Esophagus mucosa (tissue), 1 donor: ENCODE data around the gene ADAM12. TPM values are rescaled to one million over a fixed set of nuclear protein-coding genes. Genes with fewer than 3 reads are reported as not detected.

ENCODE experiments used
- ATAC-seq: fragments of 200-7000 bp; cut with Tn5 transposase; one replicate; pipeline ENCODE4 v1.9.1; 2020
- total RNA-seq: library from RNA; stranded (reverse); gene quantifications from one replicate; pipeline ENCODE4 v1.2.4, GENCODE V29; 2023
- donor health status: DM: yes; HTN: yes; CAD: no.

Gene ADAM12, protein sequence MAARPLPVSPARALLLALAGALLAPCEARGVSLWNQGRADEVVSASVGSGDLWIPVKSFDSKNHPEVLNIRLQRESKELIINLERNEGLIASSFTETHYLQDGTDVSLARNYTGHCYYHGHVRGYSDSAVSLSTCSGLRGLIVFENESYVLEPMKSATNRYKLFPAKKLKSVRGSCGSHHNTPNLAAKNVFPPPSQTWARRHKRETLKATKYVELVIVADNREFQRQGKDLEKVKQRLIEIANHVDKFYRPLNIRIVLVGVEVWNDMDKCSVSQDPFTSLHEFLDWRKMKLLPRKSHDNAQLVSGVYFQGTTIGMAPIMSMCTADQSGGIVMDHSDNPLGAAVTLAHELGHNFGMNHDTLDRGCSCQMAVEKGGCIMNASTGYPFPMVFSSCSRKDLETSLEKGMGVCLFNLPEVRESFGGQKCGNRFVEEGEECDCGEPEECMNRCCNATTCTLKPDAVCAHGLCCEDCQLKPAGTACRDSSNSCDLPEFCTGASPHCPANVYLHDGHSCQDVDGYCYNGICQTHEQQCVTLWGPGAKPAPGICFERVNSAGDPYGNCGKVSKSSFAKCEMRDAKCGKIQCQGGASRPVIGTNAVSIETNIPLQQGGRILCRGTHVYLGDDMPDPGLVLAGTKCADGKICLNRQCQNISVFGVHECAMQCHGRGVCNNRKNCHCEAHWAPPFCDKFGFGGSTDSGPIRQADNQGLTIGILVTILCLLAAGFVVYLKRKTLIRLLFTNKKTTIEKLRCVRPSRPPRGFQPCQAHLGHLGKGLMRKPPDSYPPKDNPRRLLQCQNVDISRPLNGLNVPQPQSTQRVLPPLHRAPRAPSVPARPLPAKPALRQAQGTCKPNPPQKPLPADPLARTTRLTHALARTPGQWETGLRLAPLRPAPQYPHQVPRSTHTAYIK
- 0.64 TPM for total RNA-seq

DNA sequence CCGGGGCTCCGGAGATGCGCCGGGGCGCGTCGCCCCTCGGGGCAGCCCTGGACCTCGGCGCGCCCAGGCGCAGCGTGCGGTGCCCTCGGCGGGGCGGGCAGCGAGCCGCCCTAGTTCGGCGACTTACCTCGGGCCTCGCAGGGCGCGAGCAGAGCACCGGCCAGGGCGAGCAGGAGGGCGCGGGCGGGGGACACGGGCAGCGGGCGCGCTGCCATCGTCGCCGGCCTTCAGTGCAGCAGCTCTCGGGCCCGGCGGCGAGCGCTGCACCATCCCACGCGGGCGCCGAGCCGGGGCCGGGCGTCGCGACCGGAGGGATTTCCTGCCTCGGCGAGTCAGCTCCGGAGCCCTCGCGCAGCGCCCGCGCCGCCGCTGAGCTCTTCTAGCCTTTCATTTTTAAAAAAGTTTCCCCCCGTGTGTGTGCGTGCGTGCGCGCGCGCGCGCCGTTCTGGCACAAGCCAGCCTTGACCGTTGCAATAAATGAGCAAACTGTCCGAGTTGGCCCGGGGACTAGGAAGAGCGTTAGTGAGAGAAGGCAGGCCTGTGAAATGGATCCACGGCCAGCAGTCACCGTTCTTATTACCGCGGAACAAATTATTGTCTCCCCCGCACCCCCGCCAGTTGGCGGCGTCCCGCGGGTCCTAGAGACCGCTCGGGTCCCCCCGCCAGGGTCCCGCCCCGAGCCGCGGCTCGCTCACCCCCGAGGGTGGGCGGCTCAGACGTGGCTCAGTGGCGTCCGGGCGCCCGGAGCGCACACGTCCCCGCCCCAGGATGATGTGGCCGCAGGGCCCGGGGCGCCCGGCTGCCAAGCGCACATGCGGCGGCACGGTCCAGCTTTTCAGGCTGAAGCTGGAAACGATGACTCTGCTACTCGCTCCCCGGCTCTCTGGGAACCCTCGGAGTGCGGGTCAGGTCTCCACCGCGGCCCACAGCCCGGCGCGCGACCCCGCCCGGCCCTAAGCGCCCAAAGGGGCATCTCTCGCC lies at the start of gene ADAM12:
Gene ADAM12, minus strand, starts transcription at position 547 of the 981 bp plus-strand sequence. Its CDS starts 332 bp downstream, at position 215.
- peak; percentile 46 for ATAC-seq

DNA sequence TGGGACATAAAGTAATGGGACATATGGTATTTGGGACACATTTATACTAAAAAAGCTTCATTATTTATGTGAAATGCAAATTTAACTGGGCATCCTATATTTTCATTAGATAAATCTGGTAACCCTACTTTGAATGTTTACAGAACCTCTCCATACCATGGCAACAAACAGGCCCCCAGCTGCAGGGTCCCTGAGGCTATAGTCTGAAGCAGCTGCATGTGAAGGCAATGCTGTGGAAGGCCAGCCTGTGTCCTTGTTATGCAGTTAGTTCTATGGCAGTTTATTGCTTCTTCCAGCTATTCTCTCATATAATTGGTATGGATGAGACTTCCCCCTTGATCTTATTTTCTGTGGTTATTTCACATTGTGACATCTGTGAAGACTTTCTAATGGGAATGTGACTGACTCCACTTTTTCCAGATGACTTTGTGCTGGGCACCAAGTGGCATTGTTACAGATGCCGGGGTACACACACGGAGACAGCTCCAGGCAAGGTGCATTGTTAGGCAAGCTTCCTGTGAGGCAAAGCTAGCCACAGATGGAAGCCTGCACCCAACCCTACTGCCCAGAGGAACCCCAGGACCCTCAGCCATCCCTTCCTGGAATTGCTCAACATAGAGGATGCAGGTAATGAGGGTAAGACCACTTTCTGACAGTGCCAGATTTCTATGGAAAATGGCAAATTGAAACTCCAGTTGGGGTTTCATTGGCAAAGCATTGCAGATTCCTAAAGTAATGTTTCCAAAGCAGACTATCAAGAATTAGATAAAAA lies 49.5 kb upstream of the ADAM12 start:
- ATAC-seq = no peak

GRCh38 chr10:126434235-126434634 lies 46.0 kb upstream of the ADAM12 start:
- no peak for ATAC-seq

- no peak for ATAC-seq
These were observed 45.1 kb upstream of the ADAM12 start for GRCh38 chr10:126433351-126433750.

GRCh38 chr10:126432507-126432906 lies 44.2 kb upstream of the ADAM12 start:
- no peak for ATAC-seq

GRCh38 chr10:126431816-126432215 lies 43.5 kb upstream of the ADAM12 start:
- no peak for ATAC-seq

DNA sequence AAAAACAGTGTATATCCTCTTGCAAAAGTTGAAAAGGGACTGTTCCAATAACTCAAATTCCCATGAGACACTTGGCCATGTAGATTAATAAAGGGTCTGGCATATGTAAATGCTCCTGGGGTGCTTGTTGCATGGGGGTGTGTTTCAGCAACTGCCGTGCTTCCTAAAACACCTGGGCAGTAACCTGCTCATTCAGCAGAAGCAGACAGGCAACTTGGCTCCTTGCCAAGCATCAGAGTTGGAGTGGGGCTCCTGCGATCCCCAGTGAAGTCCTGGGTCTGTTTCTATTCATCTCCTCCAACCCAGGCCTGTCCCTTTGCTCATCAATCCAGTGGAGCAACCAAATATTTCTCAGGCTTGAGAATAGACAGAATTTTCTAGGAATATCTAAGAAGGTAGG lies 42.2 kb upstream of the ADAM12 start:
- no peak for ATAC-seq

GRCh38 chr10:126429275-126429674 lies 41.0 kb upstream of the ADAM12 start:
- ATAC-seq = no peak

DNA sequence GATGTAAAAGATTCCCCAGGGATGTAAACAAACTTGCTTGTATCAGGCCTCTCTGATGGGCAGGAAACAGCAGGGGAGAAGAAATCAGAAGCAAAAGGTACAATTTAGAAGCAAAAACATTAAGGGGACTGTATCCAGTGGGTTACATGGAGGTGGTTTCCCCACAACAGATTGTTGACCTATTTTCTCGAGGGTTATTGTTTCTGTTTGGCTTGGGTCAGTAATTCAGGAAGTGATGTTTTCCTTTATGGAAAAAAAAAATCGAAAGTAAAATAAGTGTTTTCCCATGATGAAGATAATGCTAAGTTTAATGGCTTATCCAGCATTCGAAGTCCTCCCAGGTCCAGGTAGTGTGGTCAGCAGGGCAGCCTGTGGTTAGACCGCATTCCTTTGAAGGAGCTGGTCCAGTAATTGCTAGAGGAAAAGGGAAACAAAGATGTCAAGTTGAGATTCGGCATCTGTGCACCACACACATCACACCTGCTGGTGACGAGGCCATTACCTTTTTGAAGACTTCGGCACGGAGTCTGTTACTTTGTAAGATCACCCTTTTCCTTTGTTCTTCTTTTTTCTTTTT lies 37.3 kb upstream of the ADAM12 start:
- no peak for ATAC-seq

- ATAC-seq = no peak
These were observed 36.8 kb upstream of the ADAM12 start for GRCh38 chr10:126425032-126425431.

DNA sequence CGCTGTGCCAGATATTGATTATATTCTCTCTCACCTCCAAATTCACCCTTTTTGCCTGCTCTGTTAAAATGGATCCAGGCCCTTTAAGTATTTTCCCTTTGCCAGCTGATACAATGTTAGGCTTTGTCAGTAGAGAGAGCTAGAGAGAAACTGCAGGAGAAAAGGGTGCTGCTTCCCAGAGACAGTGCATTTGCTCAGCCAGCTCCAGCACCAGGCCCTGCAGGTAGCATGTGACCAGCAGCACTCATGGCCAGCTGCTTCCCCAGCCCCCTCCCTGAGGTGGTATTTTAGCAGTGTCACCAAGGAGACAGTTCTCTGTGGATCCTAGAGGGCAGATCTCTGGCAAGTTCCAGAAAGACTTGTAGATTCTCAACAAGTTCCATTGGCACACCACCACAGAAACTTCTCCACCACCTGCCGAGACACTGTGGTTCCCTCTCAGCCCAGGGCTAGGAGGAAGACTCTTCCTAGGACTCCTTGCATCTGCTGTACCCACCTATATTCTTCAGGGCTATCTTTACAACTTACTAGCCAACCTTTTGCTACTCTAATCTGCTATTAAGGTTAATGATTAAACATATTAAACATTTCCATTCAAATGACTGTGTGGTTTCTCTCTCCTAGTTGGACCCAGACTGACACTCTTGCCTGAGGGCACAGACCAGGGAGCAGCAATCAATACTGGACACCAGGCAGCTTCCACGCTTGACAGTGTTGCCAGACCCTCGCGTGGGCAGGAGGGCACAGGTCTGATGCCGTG lies 35.6 kb upstream of the ADAM12 start:
- no peak for ATAC-seq

DNA sequence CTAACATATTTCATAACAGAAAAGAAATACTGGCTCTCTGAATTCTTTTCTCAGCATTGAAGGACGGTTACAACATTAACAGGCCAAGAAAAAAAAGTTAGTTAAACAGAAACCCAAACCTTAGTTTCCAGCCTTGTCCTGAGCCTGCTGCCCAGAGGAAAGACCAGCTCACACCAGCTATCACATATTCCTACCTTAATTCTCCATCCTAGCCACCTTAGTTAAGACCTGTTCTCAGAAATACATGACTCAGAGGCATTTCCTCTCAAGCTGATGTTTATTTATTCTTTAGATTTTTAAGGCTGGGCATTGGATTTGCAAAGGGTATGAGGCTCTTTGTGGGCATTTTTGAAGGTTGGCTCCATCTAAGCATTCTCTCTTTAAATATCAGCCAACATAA lies 34.3 kb upstream of the ADAM12 start:
- ATAC-seq = no peak

DNA sequence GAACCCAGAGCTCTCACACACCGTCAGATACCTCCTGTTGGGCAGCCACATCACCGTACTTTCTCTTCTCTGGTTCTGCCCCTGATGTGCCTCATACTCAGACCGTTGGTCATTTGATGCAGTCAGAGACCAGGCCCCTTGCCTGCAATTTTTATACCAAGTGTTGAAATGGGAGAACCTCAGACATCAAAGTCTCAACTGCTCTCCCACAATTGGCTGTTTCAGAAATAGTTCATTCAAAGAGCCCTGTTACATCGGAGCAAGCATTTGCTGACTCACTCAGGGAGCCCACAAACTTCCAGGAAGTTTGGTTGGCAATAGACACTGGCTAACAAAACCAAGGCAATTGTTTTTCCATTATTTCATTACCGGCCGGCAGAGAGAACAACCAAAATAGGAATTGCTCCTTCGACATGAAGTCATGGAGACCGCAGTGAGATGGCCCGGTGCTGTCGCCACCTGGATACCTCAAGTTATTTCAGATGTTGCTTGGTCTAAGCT lies 33.5 kb upstream of the ADAM12 start:
- ATAC-seq = no peak

DNA sequence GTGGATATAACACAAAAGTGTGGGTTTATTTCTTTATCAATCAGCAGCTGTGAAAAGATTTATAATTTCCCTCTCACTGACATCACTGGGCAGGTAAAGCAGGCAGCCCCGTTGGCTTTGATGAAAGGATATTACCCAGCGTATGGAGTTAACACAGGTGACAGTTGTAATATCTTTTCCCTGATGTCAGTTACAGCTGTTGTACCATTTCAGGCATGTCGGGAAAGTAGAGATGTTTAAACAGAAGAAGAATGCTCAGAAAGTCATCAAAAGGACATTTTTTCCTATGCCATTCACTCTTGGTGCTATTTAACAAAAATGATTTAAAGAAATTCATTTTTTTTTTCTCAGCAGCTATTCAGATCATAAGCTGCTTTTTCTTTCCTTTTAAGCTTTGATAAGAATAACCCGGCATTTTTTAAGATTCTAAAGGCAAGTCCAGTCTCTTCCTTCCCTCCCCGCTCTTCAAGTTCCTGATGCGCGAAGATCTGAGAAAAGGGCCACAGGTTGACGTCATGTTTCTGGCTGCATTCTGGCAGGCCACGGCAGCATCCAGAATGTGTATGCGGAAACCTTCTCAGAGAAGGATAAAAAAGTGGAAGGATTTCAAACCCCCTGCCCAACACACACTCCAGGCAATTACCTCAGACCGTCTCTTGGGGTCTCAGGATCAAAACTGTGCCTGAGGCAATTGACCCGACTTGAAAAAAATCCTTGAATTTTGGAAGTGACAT lies 32.5 kb upstream of the ADAM12 start:
- ATAC-seq = no peak

DNA sequence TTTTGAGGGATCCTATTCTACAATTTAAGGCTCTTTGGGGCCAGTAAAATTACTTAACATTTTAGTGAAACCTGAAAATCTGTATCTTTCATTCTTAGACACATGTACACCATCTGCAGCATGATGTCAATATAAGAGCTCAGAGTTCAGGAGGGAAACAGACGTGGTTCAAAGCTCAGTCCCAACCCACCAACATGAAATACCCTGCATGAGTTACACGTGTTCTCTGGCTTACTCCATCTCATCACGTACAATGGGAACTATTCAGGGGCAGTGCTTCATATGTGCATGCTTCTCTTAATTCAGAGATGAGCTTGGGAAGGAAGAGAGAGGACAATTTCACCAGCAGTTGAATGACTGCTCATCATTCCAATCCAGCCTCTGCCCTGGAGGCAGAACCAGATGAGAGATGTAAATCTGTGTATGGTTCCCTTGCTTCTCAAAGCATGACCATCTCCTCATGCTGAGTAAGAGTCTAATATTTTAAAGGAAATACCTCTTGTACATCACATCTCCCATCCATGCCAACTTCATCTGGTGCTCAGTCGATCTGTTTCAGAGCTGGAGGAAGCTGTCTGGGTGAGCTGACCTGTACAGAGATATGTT lies 29.0 kb upstream of the ADAM12 start:
- ATAC-seq = no peak

GRCh38 chr10:126409821-126410220 lies 21.5 kb upstream of the ADAM12 start:
- ATAC-seq = no peak

- ATAC-seq = no peak
These were observed 20.8 kb upstream of the ADAM12 start for GRCh38 chr10:126408953-126409641.

DNA sequence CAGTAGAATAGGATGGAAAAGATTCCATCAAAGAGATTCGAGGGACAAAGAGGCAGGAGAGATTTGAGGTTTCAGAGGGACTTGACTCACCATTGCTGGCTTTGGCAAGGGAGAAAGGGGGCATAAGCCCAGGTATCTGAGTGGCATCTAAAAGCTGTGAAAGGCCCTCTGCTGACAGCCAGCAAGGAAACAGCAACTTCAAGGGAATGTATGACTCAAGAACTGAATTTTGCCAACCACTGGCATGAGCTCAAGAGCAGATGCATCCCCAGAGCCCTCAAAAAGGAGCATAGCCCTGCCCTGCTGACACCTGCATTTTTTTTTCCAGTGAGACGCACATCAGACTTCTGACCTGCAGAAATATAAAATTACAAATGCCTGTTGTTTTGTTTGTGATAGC lies 19.6 kb upstream of the ADAM12 start:
- ATAC-seq = no peak
